Measurements from ENCODE around the gene IRF1. TPM values are rescaled to one million over a fixed set of nuclear protein-coding genes. Genes with fewer than 3 reads are reported as not detected.
A peak's percentile ranks its signal among the peaks of the same experiment; 100 is the strongest.

IRF1 gene, protein sequence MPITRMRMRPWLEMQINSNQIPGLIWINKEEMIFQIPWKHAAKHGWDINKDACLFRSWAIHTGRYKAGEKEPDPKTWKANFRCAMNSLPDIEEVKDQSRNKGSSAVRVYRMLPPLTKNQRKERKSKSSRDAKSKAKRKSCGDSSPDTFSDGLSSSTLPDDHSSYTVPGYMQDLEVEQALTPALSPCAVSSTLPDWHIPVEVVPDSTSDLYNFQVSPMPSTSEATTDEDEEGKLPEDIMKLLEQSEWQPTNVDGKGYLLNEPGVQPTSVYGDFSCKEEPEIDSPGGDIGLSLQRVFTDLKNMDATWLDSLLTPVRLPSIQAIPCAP
- total RNA-seq (2021; ENCODE audit: unreplicated experiment) (48.9 TPM), Bru-seq, nascent RNA (percentile 88 among the genes with signal in this experiment), BruChase-seq, experiment 1, labeled RNA remaining after a 2-hour chase (percentile 80 among the genes with signal in this experiment), BruChase-seq, experiment 2, labeled RNA remaining after a 6-hour chase (percentile 67 among the genes with signal in this experiment)
- polyA plus RNA-seq (2012; ENCODE audit: insufficient read length) = 46.4 TPM
- long read RNA-seq, full-length matches to known transcripts = 18 of 46 reads
- long read RNA-seq, partial matches to known transcripts = 10 of 46 reads
- long read RNA-seq, other reads (novel, unspliced or antisense) = 18 of 46 reads

DNA sequence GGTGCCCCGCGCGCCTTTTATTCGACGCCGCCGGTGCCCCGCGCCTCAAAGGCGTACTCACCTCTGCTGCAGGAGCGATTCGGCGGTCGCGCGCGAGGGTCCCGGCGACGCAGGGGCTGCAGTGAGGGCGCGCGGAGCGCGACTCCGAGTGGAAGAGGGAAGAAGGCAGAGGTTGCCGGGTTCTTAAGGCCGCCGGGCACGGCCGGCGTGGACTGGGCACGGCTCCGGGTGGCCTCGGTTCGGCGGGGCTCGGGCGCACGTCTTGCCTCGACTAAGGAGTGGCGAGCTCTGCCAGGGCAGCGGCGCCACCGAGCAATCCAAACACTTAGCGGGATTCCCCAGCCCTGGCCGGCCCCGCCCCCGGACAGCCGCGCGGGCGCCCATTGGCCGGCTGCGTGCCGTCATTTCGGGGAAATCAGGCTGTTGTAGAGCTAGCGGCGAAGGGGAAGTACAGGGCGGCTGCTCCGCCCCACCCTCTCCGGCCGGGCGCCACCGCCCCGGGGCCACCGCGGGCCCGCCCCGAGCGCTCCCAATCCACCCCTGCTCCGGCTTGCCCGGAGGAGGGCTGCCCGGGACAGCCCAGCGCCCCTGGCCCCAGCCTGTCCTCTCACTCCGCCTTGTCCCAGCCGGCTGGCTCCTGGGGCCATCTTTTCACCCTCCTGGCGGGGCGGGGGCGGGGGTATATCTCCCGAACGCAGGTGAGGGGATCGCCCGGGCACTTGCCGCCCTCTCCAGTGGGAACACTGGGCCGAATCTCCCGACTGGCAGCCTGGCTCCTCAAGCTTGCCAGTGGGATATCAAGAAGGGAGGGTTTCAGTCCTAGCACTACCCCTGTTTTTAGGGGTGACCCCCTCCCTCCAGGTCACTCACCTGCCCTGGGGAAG, at the start of gene IRF1:
Gene IRF1, minus strand, starts transcription at position 290 of the 884 bp plus-strand sequence. CDS start 1,295 bp downstream, outside the sequence.
- Histone ChIP-seq H3K36me3 (ENCODE audit: control insufficient read depth, insufficient read depth, low read length) (no peaks in the 10 kb centered on the region; the same call in 1 of the 2 replicates), H3K27ac (ENCODE audit: low read length) (peak within 1 kb of the TSS; percentile 89), H3K4me3 (ENCODE audit: low read depth in 2 of 2, low read length in 2 of 2) (peak within 1 kb of the TSS; percentile 83 to 88), H3K4me1 (ENCODE audit: control insufficient read depth, insufficient read depth, low read length) (peaks cover 26% of the 10 kb centered on the region), H3K27me3 (ENCODE audit: control insufficient read depth, insufficient read depth, low read length) (no peaks in the 10 kb centered on the region), H3K9me3 (ENCODE audit: control insufficient read depth, insufficient read depth, low read depth, low read length) (no peaks in the 10 kb centered on the region)
- POLR2A ChIA-PET = interaction anchor here (0.6 to 1.1 kb wide), 4 partner anchors 10 to 77 kb away, joined by 3 to 7 read pairs (median 4); no protein-coding TSS in a partner anchor
- TF ChIP-seq SIN3A (IDR thresholded peaks at IDR 0.05; ENCODE audit: borderline replicate concordance, insufficient read depth, low read depth, low read length) (peak; percentile 95; the same call in 1 of the 2 replicates), POLR2AphosphoS5 (IDR thresholded peaks at IDR 0.05; ENCODE audit: low read depth, low read length) (peak; percentile 90), TCF7L2 (IDR thresholded peaks at IDR 0.05; ENCODE audit: low read depth, low read length) (no peak; the same call in 1 of the 2 replicates)
- TF ChIP-seq, protein P1, sequence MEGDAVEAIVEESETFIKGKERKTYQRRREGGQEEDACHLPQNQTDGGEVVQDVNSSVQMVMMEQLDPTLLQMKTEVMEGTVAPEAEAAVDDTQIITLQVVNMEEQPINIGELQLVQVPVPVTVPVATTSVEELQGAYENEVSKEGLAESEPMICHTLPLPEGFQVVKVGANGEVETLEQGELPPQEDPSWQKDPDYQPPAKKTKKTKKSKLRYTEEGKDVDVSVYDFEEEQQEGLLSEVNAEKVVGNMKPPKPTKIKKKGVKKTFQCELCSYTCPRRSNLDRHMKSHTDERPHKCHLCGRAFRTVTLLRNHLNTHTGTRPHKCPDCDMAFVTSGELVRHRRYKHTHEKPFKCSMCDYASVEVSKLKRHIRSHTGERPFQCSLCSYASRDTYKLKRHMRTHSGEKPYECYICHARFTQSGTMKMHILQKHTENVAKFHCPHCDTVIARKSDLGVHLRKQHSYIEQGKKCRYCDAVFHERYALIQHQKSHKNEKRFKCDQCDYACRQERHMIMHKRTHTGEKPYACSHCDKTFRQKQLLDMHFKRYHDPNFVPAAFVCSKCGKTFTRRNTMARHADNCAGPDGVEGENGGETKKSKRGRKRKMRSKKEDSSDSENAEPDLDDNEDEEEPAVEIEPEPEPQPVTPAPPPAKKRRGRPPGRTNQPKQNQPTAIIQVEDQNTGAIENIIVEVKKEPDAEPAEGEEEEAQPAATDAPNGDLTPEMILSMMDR (IDR thresholded peaks at IDR 0.05) = no peak; the same call in 1 of the 2 replicates
- TF ChIP-seq, protein P2, sequence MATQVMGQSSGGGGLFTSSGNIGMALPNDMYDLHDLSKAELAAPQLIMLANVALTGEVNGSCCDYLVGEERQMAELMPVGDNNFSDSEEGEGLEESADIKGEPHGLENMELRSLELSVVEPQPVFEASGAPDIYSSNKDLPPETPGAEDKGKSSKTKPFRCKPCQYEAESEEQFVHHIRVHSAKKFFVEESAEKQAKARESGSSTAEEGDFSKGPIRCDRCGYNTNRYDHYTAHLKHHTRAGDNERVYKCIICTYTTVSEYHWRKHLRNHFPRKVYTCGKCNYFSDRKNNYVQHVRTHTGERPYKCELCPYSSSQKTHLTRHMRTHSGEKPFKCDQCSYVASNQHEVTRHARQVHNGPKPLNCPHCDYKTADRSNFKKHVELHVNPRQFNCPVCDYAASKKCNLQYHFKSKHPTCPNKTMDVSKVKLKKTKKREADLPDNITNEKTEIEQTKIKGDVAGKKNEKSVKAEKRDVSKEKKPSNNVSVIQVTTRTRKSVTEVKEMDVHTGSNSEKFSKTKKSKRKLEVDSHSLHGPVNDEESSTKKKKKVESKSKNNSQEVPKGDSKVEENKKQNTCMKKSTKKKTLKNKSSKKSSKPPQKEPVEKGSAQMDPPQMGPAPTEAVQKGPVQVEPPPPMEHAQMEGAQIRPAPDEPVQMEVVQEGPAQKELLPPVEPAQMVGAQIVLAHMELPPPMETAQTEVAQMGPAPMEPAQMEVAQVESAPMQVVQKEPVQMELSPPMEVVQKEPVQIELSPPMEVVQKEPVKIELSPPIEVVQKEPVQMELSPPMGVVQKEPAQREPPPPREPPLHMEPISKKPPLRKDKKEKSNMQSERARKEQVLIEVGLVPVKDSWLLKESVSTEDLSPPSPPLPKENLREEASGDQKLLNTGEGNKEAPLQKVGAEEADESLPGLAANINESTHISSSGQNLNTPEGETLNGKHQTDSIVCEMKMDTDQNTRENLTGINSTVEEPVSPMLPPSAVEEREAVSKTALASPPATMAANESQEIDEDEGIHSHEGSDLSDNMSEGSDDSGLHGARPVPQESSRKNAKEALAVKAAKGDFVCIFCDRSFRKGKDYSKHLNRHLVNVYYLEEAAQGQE (IDR thresholded peaks at IDR 0.05; ENCODE audit: insufficient read depth in 1 of 2, low read depth in 2 of 2, low read length in 1 of 2) = no peak
- CTCF ChIA-PET = interaction anchor here (0.6 to 0.7 kb wide), 2 partner anchors 28 to 79 kb away, joined by 3 read pairs; no protein-coding TSS in a partner anchor
- intact Hi-C loops (cut with micrococcal nuclease; ENCODE audit: unreplicated experiment) (loop anchor here (10.0 kb wide), 1 partner anchor 426 kb away; the partner anchor contains the start of gene IL3), in situ Hi-C loops (cut with HindIII; ENCODE audit: low pct_unique_long_range_greater_than_20kb, low sequenced_read_pairs) (loop anchor here (25.0 kb wide), 1 partner anchor 103 kb away; no protein-coding TSS in a partner anchor)
- peak; percentile 94 for ATAC-seq
- TSS peak; percentile 87 for BruUV-seq (replicated peaks)
- DNase-seq (ENCODE audit: low read depth, low spot score) = no peak

DNA sequence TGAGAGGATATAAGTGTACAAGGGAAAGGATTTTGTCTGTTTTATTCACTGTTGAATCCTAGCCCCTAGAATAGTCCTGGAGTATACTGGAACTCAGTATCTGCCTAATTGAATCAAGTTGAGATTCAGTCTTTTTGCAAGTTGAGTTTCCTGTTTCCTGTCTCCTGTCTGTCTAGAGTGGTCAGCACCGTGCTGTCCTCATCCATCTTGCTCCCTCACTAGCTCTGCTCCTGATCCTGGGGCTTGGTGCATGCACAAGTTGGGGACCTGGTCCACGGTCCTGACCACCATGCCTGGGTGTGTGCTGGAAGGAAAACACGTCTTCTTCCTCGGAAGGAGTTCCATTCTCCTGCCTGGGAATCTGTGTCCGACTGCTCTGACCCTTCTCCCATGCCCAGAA, 49.6 kb upstream of the IRF1 start:
- Histone ChIP-seq H3K4me3 (ENCODE audit: low read depth in 2 of 2, low read length in 2 of 2) (no peak overlapping the region), H3K36me3 (ENCODE audit: control insufficient read depth, insufficient read depth, low read length) (no peaks in the 10 kb centered on the region), H3K27me3 (ENCODE audit: control insufficient read depth, insufficient read depth, low read length) (peaks cover 7% of the 10 kb centered on the region; the same call in 1 of the 2 replicates), H3K9me3 (ENCODE audit: control insufficient read depth, insufficient read depth, low read depth, low read length) (no peaks in the 10 kb centered on the region), H3K27ac (ENCODE audit: low read length) (no peak overlapping the region), H3K4me1 (ENCODE audit: control insufficient read depth, insufficient read depth, low read length) (no peaks in the 10 kb centered on the region)
- no TSS peak for BruUV-seq (replicated peaks)
- ATAC-seq = no peak
- no peak for DNase-seq (ENCODE audit: low read depth, low spot score)
- ChIA-PET CTCF (no interaction called here), POLR2A (no interaction called here)
- intact Hi-C loops (cut with micrococcal nuclease; ENCODE audit: unreplicated experiment) (no loop called here), in situ Hi-C loops (cut with HindIII; ENCODE audit: low pct_unique_long_range_greater_than_20kb, low sequenced_read_pairs) (no loop called here)
- TF ChIP-seq, protein P1 (IDR thresholded peaks at IDR 0.05) = no peak
- TF ChIP-seq POLR2AphosphoS5 (IDR thresholded peaks at IDR 0.05; ENCODE audit: low read depth, low read length) (no peak), SIN3A (IDR thresholded peaks at IDR 0.05; ENCODE audit: borderline replicate concordance, insufficient read depth, low read depth, low read length) (no peak), TCF7L2 (IDR thresholded peaks at IDR 0.05; ENCODE audit: low read depth, low read length) (no peak)
- TF ChIP-seq, protein P2 (IDR thresholded peaks at IDR 0.05; ENCODE audit: insufficient read depth in 1 of 2, low read depth in 2 of 2, low read length in 1 of 2) = no peak
